D721Med (cell line): Measurements from ENCODE around the gene ATXN7.
A peak's percentile ranks its signal among the peaks of the same experiment; 100 is the strongest.

ENCODE experiments used
- DNase-seq: peaks from one replicate; pipeline ENCODE4 v3.0.0; 2011; ENCODE audit warnings: low spot score; ENCODE audit not compliant: insufficient read length
- FAIRE-seq: peaks from 2 replicates; lab custom pipeline; 2011; peaks lifted over from hg19 to GRCh38; lab: Jason Lieb, UNC
- CTCF ChIP-seq: IDR thresholded peaks from 2 replicates; pipeline ENCODE4 v1.5.1; 2012; ENCODE audit warnings: mild to moderate bottlenecking, control low read depth; ENCODE audit not compliant: insufficient read depth; ENCODE audit errors: missing control alignments

The ATXN7 gene

GRCh38 chr3:64046996-64047594 lies 183.4 kb downstream of the ATXN7 start:
- no peak for TF ChIP-seq CTCF
- FAIRE-seq (no peak), DNase-seq (no peak)

- no peak for TF ChIP-seq CTCF
- DNase-seq, result no peak
- no peak for FAIRE-seq
Measured at GRCh38 chr3:64047787-64048186, 184.1 kb downstream of the ATXN7 start.

- FAIRE-seq, result no peak
- no peak for TF ChIP-seq CTCF
- no peak for DNase-seq
Measured at GRCh38 chr3:64048631-64049061, 185.0 kb downstream of the ATXN7 start.

GRCh38 chr3:64049136-64049535 lies 185.5 kb downstream of the ATXN7 start:
- TF ChIP-seq CTCF, result no peak
- DNase-seq (no peak), FAIRE-seq (peak; percentile 38)

GRCh38 chr3:64049832-64050231 lies 186.2 kb downstream of the ATXN7 start:
- TF ChIP-seq CTCF, result no peak
- FAIRE-seq (no peak), DNase-seq (no peak)
